ENCODE results near the gene ISOC1.

ISOC1 gene

GRCh38 chr5:129094087-129094923, at the start of gene ISOC1:
ISOC1 (plus strand) TSS chr5:129094749; CDS start chr5:129094767, 18 bp downstream.
- DNase-seq (ENCODE audit: low read depth): peak; percentile 92

GRCh38 chr5:129046151-129046550, 48.4 kb upstream of the ISOC1 start:
- DNase-seq (ENCODE audit: low read depth): no peak

DNA sequence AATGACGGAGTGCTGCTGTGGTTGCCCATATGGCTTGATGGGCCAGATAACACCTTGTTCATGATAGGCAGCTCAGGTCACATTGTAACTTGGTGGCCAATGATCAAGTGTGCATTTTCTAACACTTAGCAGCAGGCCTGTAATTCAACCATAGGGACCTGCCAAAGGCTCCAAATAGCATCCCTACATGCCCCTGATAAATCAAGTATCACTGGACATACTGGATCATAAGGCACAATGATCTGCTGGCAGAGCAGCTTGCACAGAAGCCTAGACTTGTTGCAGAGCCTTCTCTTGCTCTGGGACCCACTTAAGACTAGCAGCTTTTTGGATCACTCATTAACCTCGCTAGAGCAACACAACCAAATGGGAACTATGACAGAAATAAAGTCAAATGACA, 46.0 kb upstream of the ISOC1 start:
- DNase-seq (ENCODE audit: low read depth): no peak

- DNase-seq (ENCODE audit: low read depth): no peak
Measured at GRCh38 chr5:129049126-129049799, 45.3 kb upstream of the ISOC1 start.

DNA sequence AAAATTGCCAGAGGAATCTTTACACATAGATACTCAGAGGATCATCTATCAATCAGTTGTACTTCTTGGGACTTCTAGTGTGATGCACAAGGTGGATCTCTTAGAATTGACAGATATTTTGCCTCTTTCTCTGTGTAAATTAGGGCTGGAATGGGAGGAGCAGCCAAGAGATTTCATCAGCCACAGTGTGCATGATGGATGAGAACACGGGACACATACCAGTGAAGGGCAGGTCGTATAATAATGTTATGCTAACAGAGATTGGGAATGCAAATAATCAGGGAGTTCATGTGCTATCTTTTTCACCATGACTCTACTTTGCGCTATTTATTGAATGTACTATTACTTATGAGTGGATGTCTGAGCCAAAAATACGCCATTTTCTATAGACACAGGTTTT, 43.3 kb upstream of the ISOC1 start:
- no peak for DNase-seq (ENCODE audit: low read depth)

- DNase-seq (ENCODE audit: low read depth): no peak
Measured at GRCh38 chr5:129053438-129053837, 41.1 kb upstream of the ISOC1 start.

DNA sequence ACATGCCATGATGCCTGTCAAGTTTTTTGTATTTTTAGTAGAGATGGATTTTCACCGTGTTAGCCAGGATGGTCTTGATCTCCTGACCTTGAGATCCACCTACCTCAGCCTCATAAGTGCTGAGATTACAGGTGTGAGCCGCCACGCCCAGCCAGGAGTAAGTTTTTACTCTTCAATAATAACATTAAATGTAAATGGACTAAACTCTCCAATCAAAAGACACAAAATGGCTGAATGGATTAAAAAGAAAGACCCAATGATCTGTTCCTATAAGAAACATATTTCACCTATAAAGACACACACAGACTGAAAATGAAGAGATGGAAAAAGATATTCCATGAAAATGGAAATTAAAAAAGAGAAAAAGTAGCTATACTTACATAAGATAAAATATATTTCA, 37.2 kb upstream of the ISOC1 start:
- no peak for DNase-seq (ENCODE audit: low read depth)

- no peak for DNase-seq (ENCODE audit: low read depth)
Measured at GRCh38 chr5:129061849-129062248, 32.7 kb upstream of the ISOC1 start.

DNA sequence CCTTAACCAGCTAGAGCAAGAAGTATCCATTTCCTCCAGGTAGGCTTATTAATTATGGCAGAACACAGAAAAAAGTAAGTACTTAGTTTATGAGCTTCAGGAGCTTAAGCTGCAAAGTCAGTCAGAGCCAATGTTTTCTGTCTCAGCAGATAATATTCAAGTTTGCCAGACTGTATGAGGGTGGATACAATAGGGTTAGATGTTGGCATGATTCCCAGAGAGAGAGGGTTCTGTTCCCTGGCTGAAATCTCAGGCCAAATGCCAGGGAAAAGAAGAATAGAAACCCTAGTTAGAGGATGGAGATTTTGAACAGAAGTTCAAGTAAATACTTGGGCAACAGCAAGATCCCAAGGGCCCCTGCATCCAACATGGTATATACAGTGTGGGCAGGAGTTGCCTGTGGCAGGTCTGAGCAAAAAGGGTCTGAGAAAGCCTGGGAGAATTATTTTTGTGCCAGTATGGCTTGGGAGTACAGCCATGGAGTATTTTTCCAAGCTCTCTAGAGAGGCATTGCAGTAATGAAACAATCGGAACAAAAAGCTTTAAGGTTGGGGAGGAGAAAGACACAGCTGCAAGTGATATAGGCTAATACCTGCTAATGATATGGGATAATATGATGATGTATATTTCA, 31.0 kb upstream of the ISOC1 start:
- no peak for DNase-seq (ENCODE audit: low read depth)

DNA sequence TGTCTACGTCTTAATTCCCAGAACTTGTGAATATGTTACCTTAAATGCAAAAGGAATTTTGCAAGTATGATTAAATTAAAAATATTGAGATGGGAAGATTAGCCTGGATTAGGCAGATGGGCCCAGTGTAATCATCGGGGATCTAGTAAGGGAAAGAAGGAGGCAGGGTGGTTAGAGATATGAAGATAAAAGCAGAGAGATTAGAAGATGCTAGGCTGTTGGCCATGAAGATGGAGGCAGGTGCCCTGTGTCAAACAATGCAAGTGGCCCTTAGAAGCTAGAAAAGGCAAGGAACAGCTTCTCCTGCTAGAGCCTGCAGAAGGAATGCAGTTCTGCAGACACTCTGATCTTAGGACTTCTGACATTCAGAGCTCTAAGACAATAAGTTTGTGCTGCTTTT, 28.8 kb upstream of the ISOC1 start:
- DNase-seq (ENCODE audit: low read depth): no peak

DNA sequence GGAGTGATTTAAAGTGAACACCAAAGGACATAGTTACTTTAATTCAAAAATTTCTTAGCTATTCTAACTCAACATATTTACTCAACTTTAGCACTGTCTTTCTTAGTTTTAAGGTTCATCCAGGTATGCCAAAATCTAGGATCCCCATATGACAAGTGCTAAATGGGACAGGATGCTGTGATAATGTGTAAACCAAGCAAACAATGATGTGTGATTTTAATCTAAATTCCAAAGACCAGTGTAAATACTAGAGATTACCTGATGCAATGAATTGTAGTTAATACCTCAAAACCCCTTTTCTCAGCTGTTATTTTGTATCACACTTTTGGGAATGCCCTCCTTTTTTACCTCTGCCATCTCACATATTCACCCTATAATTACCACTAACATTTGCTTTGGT, 26.8 kb upstream of the ISOC1 start:
- DNase-seq (ENCODE audit: low read depth): no peak

DNA sequence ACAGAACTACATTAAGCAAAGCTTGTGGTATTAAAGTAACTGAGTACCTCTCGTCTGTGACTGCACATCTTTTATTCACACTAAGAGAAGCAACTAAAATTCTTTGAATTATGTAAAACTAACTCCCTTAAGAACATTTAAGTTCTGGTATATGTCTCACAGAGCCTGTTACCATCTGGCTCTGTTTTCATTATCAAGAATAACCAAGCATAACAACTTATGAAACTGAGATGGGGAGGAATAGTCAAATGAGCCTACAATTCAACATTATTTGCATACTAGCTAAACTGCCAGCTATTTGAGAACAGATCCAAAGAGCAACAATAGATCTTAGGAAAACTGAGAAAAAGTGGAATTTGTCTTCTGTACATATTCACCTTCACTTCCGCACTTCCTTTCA, 25.3 kb upstream of the ISOC1 start:
- no peak for DNase-seq (ENCODE audit: low read depth)

GRCh38 chr5:129073111-129073510, 21.4 kb upstream of the ISOC1 start:
- no peak for DNase-seq (ENCODE audit: low read depth)

DNA sequence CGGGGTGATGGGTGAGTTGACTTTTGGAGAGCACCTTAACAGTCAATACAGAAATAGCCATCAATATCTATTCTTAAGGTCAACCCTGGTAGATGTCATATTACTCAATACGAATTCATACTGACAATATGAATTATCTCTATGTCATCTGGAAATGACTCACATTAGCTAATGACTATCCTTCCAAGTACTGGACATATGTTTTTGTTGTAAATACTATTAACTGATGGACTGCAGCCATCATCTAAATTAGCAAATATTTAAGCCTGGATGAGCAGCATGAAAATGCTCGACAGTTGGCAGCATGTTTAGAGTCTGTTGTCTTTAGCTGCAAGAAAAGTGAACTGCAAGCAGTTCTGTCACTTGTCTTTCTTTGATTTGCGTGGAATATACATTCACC, 19.6 kb upstream of the ISOC1 start:
- no peak for DNase-seq (ENCODE audit: low read depth)

DNA sequence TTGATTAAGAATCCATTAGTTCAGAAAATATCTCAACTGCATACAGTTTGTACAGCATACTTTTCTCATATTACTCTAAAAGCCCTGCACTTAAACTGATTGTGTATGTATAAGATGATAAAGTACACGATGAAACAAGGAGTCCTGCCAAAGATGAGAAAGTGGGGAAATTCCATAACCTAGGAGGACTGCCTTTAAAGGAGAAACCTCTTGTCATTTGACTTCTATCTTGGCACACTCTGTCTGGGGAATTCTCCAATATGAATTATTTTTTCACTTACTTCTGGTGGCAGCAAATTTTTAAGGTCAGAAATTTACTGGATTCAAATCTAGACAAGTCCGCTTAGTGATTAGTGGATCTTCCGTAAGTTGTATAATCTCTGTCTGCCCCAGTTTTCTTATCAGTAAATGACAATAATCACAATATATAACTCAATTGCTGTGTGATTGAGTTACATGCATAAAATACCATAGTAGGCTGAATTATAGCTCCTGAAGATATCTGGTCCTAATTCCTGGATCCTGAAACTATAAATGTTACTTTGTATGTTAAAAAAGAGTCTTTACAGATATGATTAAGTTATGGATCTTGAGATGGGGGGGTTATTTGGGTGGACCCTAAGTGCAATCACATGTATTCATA, 17.0 kb upstream of the ISOC1 start:
- DNase-seq (ENCODE audit: low read depth): no peak

DNA sequence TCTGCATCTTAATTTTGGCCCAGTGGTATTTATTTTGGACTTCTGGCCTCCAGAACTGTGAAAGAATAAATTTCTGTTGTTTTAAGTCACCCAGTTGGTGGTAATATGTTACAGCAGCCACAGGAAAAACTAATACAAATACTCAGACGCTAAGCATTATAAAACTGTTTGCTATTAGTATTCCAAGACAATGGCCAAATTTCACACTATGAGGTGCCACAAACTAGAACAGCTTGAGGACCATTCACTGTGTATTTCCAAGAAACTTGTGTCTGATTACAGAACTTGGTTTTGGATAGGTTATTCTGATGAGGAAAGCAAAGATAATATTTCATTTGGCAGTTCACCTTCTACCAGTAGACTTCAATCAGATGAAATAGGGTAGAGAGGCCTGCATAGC, 16.3 kb upstream of the ISOC1 start:
- no peak for DNase-seq (ENCODE audit: low read depth)

GRCh38 chr5:129078660-129079059, 15.9 kb upstream of the ISOC1 start:
- no peak for DNase-seq (ENCODE audit: low read depth)

GRCh38 chr5:129079496-129079895, 15.1 kb upstream of the ISOC1 start:
- no peak for DNase-seq (ENCODE audit: low read depth)

GRCh38 chr5:129080766-129081165, 13.8 kb upstream of the ISOC1 start:
- DNase-seq (ENCODE audit: low read depth): no peak

- no peak for DNase-seq (ENCODE audit: low read depth)
Measured at GRCh38 chr5:129082225-129083136, 12.1 kb upstream of the ISOC1 start.
